HepG2 (cell line): Measurements from ENCODE around the gene SNAPIN. TPM values are rescaled to one million over a fixed set of nuclear protein-coding genes. Genes with fewer than 3 reads are reported as not detected.

ENCODE experiments used
- CEBPG ChIP-seq: IDR thresholded peaks from 2 replicates; pipeline ENCODE4 v1.6.1; 2016
- FOXA3 ChIP-seq: IDR thresholded peaks from 2 replicates; pipeline ENCODE4 v1.6.1; 2016; ENCODE audit warnings: missing genetic modification reagents, missing compliant biosample characterization
- GATA4 ChIP-seq: sonication (generic); IDR thresholded peaks from 2 replicates; pipeline ENCODE4 v1.6.1; 2016; ENCODE audit warnings: antibody characterized with exemption, low read depth, borderline replicate concordance
- HOXA7 ChIP-seq: sonication (generic); formaldehyde crosslinking; IDR thresholded peaks from 2 replicates; pipeline ENCODE4 v1.8.1; 2022; ENCODE audit warnings: mild to moderate bottlenecking, missing genetic modification reagents, moderate library complexity
- NR2F2 ChIP-seq: IDR thresholded peaks from 2 replicates; pipeline ENCODE4 v1.6.1; 2012; ENCODE audit warnings: low read depth, inconsistent platforms, borderline replicate concordance
- NR2F6 ChIP-seq, 2 experiments: IDR thresholded peaks; 2 replicates each; pipeline ENCODE4 v1.6.1; 2016; ENCODE audit warnings: antibody characterized with exemption in 1 of 2, mild to moderate bottlenecking in 1 of 2
- SOX13 ChIP-seq, 3 experiments: fragments of 450-650 bp in 1 of 3; sonication (generic) in 1 of 3; formaldehyde crosslinking in 1 of 3; IDR thresholded peaks in 2 of 3; conservative IDR thresholded peaks in 1 of 3; 2 replicates each; pipeline versions ENCODE4 v1.5.0 to v1.6.1; 2016 to 2020; ENCODE audit warnings: antibody characterized with exemption in 1 of 3, mild to moderate bottlenecking in 1 of 3, missing compliant biosample characterization in 1 of 3, missing genetic modification reagents in 1 of 3, moderate library complexity in 1 of 3
- ZFX ChIP-seq: sonication (generic); formaldehyde crosslinking; IDR thresholded peaks from 2 replicates; pipeline ENCODE4 v1.4.0; 2020; ENCODE audit warnings: mild to moderate bottlenecking, low read depth, missing genetic modification reagents, moderate library complexity
- ZNF292 ChIP-seq: sonication (generic); formaldehyde crosslinking; IDR thresholded peaks from 2 replicates; pipeline ENCODE4 v1.8.1; 2022; ENCODE audit warnings: mild to moderate bottlenecking, low read depth, missing genetic modification reagents, borderline replicate concordance
- polyA plus RNA-seq, 8 experiments: library from polyadenylated mRNA; depleted of rRNA in 3 of 8; stranded (reverse) in 7 of 8; unstranded in 1 of 8; fragments of >200 nt; fragmentation: Illumina TruSeq in 4 of 8; extraction: Trizol in 4 of 8; gene quantifications; 2 replicates each; pipeline versions ENCODE4 v1.2.1 to v1.2.3, GENCODE V29; 2011 to 2016; ENCODE audit warnings: low read depth in 4 of 8, missing spikeins in 1 of 8, mixed read lengths in 1 of 8; ENCODE audit not compliant: insufficient read depth in 1 of 8
- total RNA-seq, 5 experiments: library from RNA; depleted of rRNA; stranded (reverse); fragments of >200 nt; fragmentation: Illumina TruSeq; extraction: Trizol; gene quantifications; 2 replicates each; pipeline ENCODE4 v1.2.3, GENCODE V29; 2016; ENCODE audit warnings: low read depth in 1 of 5
- TF ChIP-seq, protein P1 (sequence below): sonication (generic); formaldehyde crosslinking; IDR thresholded peaks from 2 replicates; pipeline ENCODE4 v1.4.0; 2020; ENCODE audit warnings: missing genetic modification reagents, borderline replicate concordance
- TF ChIP-seq, protein P2 (sequence below): sonication (generic); formaldehyde crosslinking; IDR thresholded peaks from 2 replicates; pipeline ENCODE4 v1.4.0; 2020; ENCODE audit warnings: missing genetic modification reagents, mild to moderate bottlenecking, borderline replicate concordance
- TF ChIP-seq, protein P3 (sequence below): sonication (generic); formaldehyde crosslinking; IDR thresholded peaks from 2 replicates; pipeline ENCODE4 v1.4.0; 2020; ENCODE audit warnings: missing genetic modification reagents

The SNAPIN gene
- total and polyA plus RNA-seq, 2 of the 13 experiments (the other 11 are each of a cell fraction or from before 2014, with no cell fraction given), result 23.9 to 25.7 TPM

DNA sequence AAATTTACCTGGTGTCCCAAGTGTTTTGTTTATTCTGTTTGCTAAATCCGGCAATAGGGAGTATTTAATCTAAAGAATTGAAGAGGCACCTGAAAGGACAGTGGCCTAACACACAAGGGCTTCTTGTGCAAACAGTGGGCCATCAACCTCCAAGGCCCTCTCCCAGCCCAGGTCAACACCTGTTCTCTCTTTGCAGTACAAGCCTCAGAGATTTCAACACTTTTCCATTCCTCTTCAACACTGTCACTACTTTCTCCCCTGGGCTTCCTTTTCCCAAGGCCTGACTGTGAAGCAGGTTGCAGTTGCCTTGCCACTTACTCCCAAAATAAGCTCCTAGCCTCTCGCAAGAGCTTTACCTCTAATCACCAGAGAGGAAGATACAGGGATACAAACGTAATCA is 3.2 kb upstream of the SNAPIN start (continued):
- TF ChIP-seq SOX13 (IDR thresholded peaks at IDR 0.05) (no peak), SOX13 (CRISPR knock-in tag; conservative IDR thresholded peaks at IDR 0.05 in 1 of 2, IDR thresholded peaks at IDR 0.05 in 1 of 2) (peak in 1 of 2 experiments; percentile 18; a peak in 1 of 4 replicates), ZFX (CRISPR knock-in tag) (peak; percentile 66), GATA4 (no peak), NR2F6 (IDR thresholded peaks at IDR 0.05) (0 out of 2 replicates have a peak, but pooled peaks have one; percentile 14), NR2F6 (CRISPR knock-in tag; IDR thresholded peaks at IDR 0.05) (peak; percentile 26; the same call in 1 of the 2 replicates), NR2F2 (0 out of 2 replicates have a peak, but pooled peaks have one; percentile 22), ZNF292 (CRISPR knock-in tag) (0 out of 2 replicates have a peak, but pooled peaks have one; percentile 21), HOXA7 (CRISPR knock-in tag) (no peak), CEBPG (CRISPR knock-in tag) (peak; percentile 54), FOXA3 (CRISPR knock-in tag) (peak; percentile 38; the same call in 1 of the 2 replicates)
- TF ChIP-seq, protein P1, sequence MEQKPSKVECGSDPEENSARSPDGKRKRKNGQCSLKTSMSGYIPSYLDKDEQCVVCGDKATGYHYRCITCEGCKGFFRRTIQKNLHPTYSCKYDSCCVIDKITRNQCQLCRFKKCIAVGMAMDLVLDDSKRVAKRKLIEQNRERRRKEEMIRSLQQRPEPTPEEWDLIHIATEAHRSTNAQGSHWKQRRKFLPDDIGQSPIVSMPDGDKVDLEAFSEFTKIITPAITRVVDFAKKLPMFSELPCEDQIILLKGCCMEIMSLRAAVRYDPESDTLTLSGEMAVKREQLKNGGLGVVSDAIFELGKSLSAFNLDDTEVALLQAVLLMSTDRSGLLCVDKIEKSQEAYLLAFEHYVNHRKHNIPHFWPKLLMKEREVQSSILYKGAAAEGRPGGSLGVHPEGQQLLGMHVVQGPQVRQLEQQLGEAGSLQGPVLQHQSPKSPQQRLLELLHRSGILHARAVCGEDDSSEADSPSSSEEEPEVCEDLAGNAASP (CRISPR knock-in tag), result 0 out of 2 replicates have a peak, but pooled peaks have one; percentile 5
- TF ChIP-seq, protein P2, sequence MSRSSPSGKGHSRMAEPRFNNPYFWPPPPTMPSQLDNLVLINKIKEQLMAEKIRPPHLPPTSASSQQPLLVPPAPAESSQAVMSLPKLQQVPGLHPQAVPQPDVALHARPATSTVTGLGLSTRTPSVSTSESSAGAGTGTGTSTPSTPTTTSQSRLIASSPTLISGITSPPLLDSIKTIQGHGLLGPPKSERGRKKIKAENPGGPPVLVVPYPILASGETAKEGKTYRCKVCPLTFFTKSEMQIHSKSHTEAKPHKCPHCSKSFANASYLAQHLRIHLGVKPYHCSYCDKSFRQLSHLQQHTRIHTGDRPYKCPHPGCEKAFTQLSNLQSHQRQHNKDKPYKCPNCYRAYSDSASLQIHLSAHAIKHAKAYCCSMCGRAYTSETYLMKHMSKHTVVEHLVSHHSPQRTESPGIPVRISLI (CRISPR knock-in tag), result peak; percentile 35; the same call in 1 of the 2 replicates
- TF ChIP-seq, protein P3, sequence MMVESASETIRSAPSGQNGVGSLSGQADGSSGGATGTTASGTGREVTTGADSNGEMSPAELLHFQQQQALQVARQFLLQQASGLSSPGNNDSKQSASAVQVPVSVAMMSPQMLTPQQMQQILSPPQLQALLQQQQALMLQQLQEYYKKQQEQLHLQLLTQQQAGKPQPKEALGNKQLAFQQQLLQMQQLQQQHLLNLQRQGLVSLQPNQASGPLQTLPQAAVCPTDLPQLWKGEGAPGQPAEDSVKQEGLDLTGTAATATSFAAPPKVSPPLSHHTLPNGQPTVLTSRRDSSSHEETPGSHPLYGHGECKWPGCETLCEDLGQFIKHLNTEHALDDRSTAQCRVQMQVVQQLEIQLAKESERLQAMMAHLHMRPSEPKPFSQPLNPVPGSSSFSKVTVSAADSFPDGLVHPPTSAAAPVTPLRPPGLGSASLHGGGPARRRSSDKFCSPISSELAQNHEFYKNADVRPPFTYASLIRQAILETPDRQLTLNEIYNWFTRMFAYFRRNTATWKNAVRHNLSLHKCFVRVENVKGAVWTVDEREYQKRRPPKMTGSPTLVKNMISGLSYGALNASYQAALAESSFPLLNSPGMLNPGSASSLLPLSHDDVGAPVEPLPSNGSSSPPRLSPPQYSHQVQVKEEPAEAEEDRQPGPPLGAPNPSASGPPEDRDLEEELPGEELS, result 0 out of 2 replicates have a peak, but pooled peaks have one; percentile 12
